Astrocyte of the cerebellum (primary cell): ENCODE results near the gene CST5.
"Not testable (repeated sequence)": the region's sequence is repeated elsewhere in the genome, so short reads cannot be mapped to it uniquely, and the experiment has no call there.

Source experiments
- DNase-seq: peaks from one replicate; pipeline ENCODE4 v3.0.0-alpha.2; 2011; ENCODE audit warnings: low read depth
- H3K4me3 ChIP-seq: 2 replicates; pipeline ENCODE4 v1.5.1; 2011; ENCODE audit warnings: mild to moderate bottlenecking, low read depth, low read length, moderate library complexity
- CTCF ChIP-seq: IDR thresholded peaks from 2 replicates; pipeline ENCODE4 v1.5.1; 2012; ENCODE audit warnings: low read length, low read depth, moderate library complexity, mild to moderate bottlenecking; ENCODE audit errors: missing control alignments
- in situ Hi-C: cut with HindIII; loops from 2 replicates; pipeline ENCODE4 v1.10.0; 2017; ENCODE audit warnings: low sequenced_read_pairs

The CST5 gene

GRCh38 chr20:23879811-23880374 is 345 bp upstream of the CST5 start:
- DNase-seq = no peak
- TF ChIP-seq CTCF = no peak
- H3K4me3 ChIP-seq = no peak overlapping the region
- in situ Hi-C loops = no loop called here

GRCh38 chr20:23878787-23879186 is 761 bp downstream of the CST5 start:
- no peak for DNase-seq
- TF ChIP-seq CTCF = no peak
- H3K4me3 ChIP-seq = no peak overlapping the region

GRCh38 chr20:23878016-23878542 is 1.5 kb downstream of the CST5 start:
- DNase-seq, H3K4me3 ChIP-seq, in situ Hi-C loops: not testable (repeated sequence)

More at GRCh38 chr20:23878787-23879186, 761 bp downstream of the CST5 start:
- in situ Hi-C loops = no loop called here

GRCh38 chr20:23877524-23877923 is 2.0 kb downstream of the CST5 start:
- in situ Hi-C loops = no loop called here
- no peak for DNase-seq
- no peak for TF ChIP-seq CTCF
- no peak overlapping the region for H3K4me3 ChIP-seq

GRCh38 chr20:23875606-23876237 is 3.8 kb downstream of the CST5 start:
- H3K4me3 ChIP-seq = no peak overlapping the region
- in situ Hi-C loops = no loop called here
- no peak for TF ChIP-seq CTCF
- DNase-seq = no peak

GRCh38 chr20:23874747-23875146 is 4.8 kb downstream of the CST5 start:
- in situ Hi-C loops = no loop called here
- H3K4me3 ChIP-seq = no peak overlapping the region
- DNase-seq = no peak
- TF ChIP-seq CTCF = no peak

GRCh38 chr20:23873370-23874015 is 6.1 kb downstream of the CST5 start:
- no peak for DNase-seq
- in situ Hi-C loops = no loop called here
- TF ChIP-seq CTCF = no peak

More at GRCh38 chr20:23873370-23874015, 6.1 kb downstream of the CST5 start:
- no peak overlapping the region for H3K4me3 ChIP-seq
